GM21737 (cell line): Measurements from ENCODE around the gene ANKRD45.
A peak's percentile ranks its signal among the peaks of the same experiment; 100 is the strongest.
"Not testable (repeated sequence)": the region's sequence is repeated elsewhere in the genome, so short reads cannot be mapped to it uniquely, and the experiment has no call there.

Experiments
- ATAC-seq: cut with Tn5 transposase; IDR thresholded peaks from one replicate; pipeline ENCODE4 v1.9.1; 2021; ENCODE audit warnings: mild to moderate bottlenecking, moderate library complexity; ENCODE audit not compliant: unreplicated experiment

ANKRD45 gene, protein sequence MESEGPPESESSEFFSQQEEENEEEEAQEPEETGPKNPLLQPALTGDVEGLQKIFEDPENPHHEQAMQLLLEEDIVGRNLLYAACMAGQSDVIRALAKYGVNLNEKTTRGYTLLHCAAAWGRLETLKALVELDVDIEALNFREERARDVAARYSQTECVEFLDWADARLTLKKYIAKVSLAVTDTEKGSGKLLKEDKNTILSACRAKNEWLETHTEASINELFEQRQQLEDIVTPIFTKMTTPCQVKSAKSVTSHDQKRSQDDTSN

DNA sequence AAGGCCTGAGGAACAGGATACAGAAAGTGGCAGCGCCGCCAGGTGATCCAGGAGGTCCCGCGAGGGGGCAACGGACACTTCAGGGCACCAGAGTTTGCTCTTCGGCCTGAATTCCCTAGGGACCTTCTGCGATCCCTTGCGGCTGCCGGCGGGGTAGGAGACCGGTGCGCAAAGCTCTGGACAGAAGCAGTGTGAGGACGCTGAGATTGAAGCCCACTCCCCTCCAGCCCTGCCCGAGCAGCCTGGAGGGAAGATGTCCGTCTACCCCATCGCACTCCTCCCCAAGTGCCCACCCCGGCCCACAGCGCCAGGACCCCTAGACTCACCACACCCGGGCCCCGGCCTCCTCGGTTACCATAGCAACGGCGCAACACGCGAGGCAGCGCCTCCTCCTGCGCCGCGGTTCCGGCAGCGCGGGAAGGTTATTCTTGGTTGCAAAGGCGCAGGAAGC lies at the start of gene ANKRD45:
ANKRD45 (minus strand) TSS at position 361 of the 451 bp plus-strand sequence. CDS start 10,433 bp downstream, outside the sequence.
- no peak for ATAC-seq

DNA sequence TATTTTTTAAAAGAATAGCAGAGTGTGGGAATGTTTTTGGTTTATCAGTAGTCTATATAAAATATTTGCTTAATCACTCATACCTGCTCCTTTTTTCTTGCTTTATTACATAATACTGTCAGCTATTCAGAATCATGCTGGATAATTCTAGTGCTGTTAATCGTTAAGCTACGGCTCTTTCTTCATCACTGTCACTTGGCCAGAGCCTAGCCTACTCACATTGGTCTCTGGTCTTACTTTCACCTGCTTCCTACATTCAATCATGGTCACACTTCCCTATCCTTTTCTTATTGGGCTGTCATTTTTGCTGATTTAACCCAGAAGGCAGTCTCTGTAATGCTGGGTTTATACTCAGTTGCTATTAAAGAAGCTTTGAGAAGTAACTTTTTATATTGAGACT lies 47.6 kb upstream of the ANKRD45 start:
- no peak for ATAC-seq

DNA sequence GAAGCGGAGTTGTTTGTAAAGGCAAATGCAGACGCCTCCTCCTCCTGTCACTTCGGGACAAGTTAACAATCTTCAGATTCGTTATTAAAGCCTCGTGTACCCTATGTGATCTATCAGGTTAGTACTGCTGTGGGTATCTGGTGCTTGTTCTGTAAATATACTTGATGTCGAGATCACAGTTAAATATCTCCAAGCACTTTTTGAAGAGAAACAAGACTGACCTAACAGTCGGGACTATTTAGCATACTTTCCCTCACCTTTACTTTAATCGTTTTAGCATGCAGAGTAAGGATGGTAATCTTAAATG lies 45.8 kb upstream of the ANKRD45 start:
- no peak for ATAC-seq

DNA sequence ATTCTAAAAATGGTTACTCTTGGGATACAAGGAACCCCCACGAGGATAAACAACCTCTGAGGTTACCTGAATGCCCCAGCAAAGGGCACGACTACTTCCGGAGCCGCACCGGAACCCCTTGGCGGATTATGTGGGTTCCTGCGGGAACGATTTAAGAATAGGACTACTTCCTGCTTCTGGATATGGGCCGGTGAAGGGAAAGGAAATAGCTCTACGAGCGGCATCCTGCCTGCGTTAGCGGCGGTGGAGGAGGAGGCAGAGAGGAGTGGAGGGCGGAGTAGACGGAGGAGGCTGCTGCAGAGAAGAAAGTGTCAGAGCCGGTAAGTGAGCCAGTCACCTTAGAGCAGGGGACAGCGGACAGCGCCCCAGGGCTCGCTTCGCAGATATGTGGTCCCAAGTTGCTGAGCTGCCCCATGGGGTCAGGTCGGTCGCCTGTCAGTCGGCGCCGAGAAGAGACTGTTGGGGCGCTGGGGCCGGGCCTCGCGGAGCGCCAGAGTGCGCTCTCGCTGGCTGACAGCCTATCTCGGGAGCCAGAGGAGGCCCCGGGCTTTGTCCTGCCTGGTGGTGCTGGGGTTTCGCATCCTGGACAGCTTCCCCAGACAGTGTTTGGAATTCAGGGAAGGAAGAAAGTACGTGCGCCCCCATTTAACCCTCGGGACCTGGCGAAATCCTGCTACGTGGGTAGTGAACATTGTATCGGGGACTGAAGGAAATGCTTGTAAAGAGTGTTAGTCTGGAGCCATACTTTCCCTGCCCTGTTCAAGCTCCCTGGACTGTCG lies 45.3 kb upstream of the ANKRD45 start, which contains the start of gene KLHL20:
KLHL20 (plus strand) TSS at position 223 of the 779 bp plus-strand sequence. CDS start 1,063 bp downstream, outside the sequence.
- peak; percentile 93 for ATAC-seq

DNA sequence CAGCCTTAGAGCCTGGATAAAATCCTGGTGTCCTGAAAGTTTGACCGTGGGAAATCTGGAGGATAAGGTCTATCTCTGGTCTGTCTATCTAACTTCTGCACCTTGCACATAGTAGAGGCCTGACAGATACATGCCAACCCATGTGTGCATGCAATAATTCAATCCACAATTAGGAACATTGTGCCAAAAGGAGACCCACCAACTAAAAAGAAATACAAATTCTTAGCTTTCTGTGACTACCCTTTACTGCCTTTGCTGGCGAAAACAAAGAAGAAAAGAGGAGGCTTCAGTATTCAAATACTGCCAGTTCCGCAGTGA lies 44.7 kb upstream of the ANKRD45 start:
- no peak for ATAC-seq

DNA sequence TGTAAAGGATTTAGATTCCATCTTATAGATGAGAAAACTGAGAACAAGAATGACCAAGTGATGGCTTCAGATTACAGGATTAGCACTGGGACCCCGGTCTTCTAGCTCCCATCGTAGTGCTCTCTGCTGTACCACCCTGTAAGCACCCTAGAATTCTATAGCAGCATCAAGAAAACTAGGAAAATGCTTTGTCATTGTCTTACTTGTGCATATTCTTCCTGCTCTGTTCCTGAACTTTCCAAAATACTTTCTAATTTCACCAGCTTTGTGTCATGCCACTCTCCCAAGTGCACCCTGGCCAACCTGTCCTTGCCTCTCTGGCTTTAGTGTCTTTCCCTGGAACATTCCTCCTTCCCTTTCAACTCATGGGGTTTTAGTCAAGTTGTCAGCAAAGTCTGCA lies 39.1 kb upstream of the ANKRD45 start:
- ATAC-seq = no peak

DNA sequence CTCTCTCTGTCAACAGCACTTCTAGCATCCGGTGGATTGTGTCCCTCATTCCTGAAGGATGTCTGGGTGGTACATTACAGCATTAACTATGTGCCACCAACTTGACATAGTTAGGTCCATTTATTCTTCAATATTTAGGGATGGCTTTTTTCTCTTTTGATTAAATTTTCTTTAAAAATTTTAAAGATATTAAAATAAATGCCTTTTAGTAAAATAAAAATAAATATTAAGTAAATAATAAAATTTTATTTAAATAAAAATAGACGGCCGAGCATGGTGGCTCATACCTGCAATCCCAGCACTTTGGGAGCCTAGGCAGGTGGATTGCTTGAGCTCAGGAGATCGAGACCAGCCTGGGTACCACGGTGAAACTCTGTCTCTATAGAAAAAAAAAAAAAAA lies 35.5 kb upstream of the ANKRD45 start:
- no peak for ATAC-seq

DNA sequence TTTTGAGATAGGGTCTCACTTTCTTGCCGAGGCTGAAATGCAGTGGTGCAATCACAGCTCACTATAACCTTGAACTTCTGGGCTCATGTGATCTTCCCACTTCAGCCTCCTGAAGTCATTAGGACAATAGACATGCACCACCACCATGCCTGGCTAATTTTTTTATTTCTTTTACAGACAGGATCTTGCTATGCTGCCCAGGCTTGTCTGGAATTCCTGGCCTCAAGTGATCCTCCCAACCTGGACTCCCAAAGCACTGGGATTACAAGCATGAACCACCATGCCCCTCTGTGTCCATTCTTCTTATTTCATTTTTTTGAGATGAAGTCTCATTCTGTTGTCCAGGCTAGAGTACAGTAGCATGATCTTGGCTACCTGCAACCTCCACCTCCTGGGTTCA lies 33.1 kb upstream of the ANKRD45 start:
- no peak for ATAC-seq

DNA sequence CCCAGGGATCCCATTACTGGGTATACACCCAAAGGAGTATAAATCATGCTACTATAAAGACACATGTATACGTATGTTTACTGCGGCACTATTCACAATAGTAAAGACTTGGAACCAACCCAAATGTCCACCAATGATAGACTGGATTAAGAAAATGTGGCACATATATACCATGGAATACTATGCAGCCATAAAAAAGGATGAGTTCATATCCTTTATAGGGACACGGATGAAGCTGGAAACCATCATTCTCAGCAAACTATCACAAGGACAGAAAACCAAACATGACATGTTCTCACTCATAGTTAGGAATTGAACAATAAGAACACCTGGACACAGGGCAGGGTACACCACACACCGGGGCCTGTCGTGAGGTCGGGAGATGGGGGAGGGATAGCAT lies 31.6 kb upstream of the ANKRD45 start:
- not testable (repeated sequence) for ATAC-seq

DNA sequence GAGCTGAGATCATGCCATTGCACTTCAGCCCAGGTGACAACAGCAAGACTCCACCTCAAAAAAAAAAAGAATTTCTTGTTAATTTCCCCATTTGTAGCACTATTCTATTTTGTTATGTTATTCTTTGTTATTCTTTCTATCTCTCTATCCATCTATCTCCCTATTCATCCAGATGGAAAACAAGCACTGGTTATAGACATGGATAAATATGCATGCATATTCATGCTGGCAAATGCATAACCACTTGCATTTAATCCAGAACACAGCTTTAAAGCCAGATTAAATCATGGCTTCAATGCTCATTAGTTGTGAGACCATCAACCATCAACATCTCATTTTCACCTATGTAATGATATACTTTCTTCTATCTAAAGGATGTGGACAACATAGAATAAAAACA lies 23.6 kb upstream of the ANKRD45 start:
- no peak for ATAC-seq

DNA sequence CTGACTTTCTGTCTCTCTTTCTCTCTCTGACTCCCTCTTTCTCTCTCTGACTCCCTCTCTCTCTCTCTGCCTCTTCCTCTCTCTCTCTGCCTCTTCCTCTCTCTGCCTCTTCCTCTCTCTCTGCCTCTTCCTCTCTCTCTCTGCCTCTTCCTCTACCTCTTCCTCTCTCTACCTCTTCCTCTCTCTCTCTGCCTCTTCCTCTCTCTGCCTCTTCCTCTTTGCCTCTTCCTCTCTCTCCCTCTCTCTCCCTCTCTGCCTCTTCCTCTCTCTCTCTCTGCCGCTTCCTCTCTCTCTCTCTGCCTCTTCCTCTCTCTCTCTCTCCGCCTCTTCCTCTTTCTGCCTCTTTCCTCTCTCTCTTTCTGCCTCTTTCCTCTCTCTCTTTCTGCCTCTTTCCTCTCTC lies 18.6 kb upstream of the ANKRD45 start:
- no peak for ATAC-seq

DNA sequence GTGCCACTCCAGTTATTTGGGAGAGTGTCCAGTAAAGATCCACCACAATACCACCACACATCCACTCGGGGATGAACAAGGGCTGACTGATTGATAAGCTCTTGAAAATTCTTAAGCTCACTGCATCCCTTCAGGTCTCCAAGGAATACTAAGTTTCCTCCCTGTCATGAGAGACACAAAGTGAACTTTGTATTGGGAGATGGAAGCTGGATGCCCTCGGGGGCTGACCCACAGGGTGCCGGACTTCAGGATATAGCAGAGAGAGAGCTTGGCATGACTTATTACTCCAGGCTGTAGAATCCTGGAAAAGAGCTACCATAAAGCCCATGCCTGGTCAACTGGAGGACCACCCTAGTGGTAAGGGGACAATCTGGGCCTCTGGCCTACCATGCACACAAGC lies 15.5 kb upstream of the ANKRD45 start:
- ATAC-seq = not testable (repeated sequence)

DNA sequence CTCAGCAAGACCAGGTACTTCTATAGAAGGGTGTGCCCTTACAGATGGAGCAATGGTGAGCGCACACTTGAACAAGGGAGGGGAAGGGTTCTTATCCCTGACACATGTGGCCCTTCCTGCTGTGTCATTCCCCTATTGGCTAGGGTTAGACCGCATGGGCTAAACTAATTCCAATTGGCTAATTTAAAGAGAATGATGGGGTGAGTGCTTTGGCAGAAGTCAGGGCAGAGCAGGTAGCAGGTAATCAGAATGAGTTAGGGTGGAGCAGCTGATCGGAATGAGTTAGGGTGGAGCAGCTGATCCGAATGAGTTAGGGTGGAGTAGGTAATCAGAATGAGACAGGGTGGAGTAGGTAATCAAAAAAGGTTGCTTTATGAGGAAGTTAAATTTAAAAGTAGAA lies 14.2 kb upstream of the ANKRD45 start:
- not testable (repeated sequence) for ATAC-seq

DNA sequence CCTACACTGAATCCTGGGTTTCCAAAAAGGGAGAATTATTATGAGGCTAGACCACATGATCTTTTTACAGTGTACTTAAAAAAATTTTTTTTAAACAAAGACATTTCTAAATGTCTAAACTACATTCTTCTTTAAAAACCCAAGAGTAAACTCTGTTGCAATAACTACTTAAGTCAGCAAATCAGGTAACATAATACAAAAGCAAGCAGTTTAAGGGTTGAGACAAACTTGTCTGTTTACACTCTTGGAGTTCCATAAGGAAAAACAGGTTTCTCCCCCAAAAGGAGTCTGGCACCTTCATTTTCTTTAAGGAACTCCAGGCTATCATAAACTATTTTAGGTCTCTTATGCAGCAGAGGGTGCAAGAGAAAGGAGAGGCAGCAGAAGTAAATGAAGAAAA lies 12.5 kb upstream of the ANKRD45 start:
- ATAC-seq = no peak

DNA sequence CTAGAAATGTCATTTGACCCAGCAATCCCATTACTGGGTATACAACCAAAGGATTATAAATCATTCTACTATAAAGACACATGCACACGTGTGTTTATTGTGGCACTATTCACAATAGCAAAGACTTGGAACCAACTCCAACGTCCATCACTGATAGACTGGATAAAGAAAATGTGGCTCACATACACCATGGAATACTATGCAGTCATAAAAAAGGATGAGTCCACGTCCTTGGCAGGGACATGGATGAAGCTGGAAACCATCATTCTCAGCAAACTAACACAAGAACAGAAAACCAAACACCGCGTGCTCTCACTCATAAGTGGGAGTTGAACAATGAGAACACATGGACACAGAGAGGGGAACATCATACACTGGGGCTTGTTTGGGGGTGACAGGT lies 10.5 kb upstream of the ANKRD45 start:
- ATAC-seq = not testable (repeated sequence)

DNA sequence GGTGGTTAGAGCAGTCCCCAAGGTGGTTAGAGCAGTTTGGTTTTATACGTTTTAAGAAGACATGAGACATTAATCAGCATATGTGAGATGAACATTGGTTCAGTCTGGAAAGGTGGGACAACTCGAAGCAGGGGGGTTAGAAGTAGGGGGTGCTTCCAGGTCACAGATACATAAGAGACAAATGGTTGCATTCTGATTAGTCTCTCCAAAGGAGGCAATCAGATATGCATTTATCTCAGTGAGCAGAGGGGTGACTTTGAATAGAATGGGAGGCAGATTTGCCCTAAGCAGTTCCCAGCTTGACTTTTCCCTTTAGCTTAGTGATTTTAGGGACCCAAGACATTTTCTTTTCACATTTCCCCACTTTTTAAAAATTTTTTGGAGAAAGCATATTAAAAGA lies 4.8 kb upstream of the ANKRD45 start:
- ATAC-seq = not testable (repeated sequence)

DNA sequence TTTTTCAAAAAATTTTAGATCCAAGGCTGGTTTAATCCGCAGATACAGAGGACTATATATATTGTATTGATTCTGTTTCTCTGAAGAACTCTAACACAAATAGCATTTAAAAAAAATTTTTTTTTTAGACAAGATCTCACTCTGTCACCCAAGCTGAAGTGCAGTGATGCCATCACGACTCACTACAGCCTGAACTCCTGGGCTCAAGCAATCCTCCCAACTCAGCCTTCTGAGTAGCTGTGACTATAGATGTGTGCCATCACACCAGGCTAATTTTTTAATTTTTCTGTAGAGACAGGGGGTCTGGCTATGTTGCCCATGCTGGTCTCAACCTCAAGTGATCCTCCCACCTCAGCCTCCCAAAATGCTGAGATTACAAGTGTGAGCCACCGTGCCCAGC lies 3.0 kb downstream of the ANKRD45 start:
- no peak for ATAC-seq

DNA sequence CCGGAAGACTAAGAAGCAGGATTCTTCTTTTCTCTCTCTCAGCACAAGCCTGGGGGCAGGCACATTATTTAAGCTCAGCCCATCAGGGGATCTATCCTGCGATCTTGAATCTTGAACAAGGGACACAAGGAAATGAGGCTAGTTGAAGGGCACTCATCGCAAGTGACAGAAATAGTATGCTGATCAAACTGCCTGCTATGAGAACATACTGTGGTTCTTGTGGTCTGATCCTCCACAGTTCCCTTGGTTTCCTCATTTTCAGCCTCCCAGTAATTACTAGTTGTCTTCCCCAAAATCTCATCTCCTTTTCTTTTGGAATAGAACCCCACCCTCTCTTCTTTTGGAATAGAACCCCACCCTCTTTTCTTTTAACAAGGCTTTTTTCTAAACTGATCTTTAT lies 6.5 kb downstream of the ANKRD45 start:
- ATAC-seq = no peak

DNA sequence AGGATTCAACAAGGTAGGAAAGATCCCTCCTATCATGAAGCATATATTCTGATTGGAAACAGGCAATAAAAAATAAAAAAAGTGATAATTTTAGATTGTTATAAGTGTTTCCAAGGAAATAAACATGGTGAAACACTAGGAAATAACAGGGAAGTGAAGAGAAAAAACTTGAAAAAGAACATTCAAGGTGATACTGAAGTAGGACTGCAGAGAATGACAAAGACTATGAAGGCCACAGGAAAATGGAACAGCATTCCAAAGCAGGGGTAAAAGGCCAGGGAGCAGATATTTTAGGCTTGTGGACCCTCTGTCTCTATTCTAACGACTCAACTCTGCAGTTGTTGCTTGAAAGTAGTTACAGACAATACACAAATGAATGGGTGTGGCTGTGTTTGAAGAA lies 7.9 kb downstream of the ANKRD45 start:
- no peak for ATAC-seq

DNA sequence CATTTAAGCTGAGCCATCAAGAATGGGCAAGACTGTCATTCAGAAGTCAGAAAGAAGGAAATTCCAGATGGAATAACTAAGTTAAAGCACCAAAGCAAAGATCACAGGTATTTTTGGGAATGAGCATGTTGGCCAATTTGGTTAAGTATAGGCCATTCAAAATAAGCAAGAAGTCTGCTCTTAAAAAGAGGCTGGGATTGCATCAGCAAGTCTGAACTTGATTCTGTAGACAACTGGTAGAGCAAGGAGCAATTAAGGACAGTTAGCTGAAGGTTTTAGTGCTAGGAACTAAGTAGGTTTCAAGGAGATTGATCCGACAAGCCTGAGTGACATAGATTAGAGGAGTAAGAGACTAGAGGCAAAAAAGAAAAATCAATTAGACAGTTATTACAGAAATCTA lies 8.4 kb downstream of the ANKRD45 start:
- no peak for ATAC-seq

DNA sequence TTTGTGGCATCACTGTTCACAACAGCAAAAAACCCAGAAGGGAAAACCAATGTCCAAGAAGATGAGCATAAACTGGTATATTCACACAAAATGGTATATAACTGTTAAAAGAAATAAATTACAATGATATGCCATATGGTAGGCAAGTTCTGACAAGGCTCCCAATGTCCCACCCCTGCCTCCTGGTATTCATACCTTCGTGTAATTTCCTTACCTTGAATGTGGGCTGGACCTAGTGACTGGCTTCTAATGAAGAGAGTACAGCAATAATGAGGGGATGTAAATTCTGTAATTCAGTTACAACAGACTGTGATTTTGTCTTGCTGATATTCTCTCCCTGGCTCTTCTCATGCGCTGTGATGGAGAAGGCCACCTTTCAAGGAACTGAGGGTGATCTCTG lies 9.3 kb downstream of the ANKRD45 start:
- no peak for ATAC-seq

DNA sequence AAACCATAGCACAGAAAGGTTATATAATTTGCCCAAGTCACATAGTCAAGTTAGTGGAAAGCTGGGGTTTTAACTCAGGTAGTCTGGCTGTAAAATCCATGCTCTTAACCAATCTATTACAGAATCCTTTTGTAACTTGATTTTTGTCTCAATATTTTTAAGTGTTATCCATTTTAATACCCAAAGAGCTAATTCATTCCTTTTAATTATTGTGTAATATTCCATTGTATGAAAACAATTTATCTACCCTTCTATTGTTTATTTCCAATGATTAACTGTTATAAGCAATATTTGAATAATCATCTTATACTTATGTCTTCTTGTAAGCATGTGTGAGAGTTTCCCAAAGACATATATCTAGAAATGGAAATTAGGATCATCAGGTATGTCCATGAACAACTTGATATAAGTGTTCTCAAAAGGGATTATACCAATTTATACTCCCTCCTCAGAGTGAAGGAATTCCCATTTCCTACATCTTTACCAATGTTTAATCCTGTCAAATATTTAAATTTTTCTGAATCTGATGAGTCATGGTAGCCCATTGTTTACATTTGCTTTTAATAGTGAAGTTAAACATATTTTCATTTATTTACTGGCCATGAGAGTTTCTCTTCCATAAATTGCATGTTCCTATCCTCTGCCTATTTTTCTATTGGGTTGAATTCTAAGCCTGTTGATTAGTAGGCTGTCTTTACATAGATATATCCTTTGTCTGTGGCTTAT lies 20.6 kb downstream of the ANKRD45 start:
- no peak for ATAC-seq
